Lower leg skin (tissue), 3 donors: ENCODE results near the gene ELK4.

ENCODE experiments used
- POLR2A ChIP-seq, 2 donors: fragments of 450-650 bp; IDR thresholded peaks; one replicate each; pipeline ENCODE4 v1.6.1; 2016 to 2017; ENCODE audit warnings: antibody characterized with exemption in 2 of 2, mild to moderate bottlenecking in 1 of 2, moderate library complexity in 1 of 2
- TF ChIP-seq, protein P1 (sequence below), 3 donors: fragments of 450-650 bp; IDR thresholded peaks; one replicate each; pipeline ENCODE4 v1.5.1; 2016; ENCODE audit warnings: antibody characterized with exemption in 3 of 3, mild to moderate bottlenecking in 3 of 3, moderate library complexity in 2 of 3

DNA sequence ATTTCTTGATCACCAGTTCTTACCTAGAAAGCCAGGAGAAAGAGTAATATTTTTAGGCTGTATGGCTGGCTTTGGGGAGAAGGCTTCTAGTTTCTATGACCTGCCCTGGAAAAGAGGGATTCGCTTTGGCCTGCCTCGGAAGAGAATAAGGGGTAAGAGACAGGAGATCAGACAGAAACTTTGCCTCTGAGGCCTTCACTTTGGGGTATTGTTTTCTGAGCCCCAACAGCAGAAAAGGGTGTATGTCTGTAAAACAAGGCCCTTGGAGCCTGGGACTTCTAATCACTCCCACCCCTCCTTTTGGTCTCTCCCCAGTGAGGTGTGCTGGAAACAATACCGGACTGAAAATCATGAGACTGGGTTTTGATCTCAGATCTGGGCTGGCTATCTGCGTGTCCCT is 43.4 kb upstream of the ELK4 start:
- TF ChIP-seq, protein P1, sequence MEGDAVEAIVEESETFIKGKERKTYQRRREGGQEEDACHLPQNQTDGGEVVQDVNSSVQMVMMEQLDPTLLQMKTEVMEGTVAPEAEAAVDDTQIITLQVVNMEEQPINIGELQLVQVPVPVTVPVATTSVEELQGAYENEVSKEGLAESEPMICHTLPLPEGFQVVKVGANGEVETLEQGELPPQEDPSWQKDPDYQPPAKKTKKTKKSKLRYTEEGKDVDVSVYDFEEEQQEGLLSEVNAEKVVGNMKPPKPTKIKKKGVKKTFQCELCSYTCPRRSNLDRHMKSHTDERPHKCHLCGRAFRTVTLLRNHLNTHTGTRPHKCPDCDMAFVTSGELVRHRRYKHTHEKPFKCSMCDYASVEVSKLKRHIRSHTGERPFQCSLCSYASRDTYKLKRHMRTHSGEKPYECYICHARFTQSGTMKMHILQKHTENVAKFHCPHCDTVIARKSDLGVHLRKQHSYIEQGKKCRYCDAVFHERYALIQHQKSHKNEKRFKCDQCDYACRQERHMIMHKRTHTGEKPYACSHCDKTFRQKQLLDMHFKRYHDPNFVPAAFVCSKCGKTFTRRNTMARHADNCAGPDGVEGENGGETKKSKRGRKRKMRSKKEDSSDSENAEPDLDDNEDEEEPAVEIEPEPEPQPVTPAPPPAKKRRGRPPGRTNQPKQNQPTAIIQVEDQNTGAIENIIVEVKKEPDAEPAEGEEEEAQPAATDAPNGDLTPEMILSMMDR (IDR thresholded peaks at IDR 0.05), result no peak
- no peak for TF ChIP-seq POLR2A (IDR thresholded peaks at IDR 0.05)
